IMR-90 (cell line): ENCODE measurements around the gene METTL24. TPM values are rescaled to one million over a fixed set of nuclear protein-coding genes. Genes with fewer than 3 reads are reported as not detected.

ENCODE experiments used
- ATAC-seq: fragments of 200-7000 bp; cut with Tn5 transposase; 2 replicates; pipeline ENCODE4 v1.9.1; 2020; ENCODE audit warnings: low read depth, mild to moderate bottlenecking, moderate library complexity
- BruUV-seq: library from RNA; stranded (reverse); fragments of 400-500 nt; replicated peaks from 2 replicates; lab custom pipeline; 2021; lab: Mats Ljungman, UMichigan
- CTCF ChIA-PET: fragments of 300-600 bp; formaldehyde crosslinking; extraction: SDS; loops from one replicate; lab custom pipeline; 2021; ENCODE audit warnings: antibody characterized with exemption; lab: Yijun Ruan, JAX
- POLR2A ChIA-PET: fragments of 300-600 bp; sonication (Branson Sonifier 250); formaldehyde crosslinking; loops from one replicate; lab custom pipeline; 2022; ENCODE audit warnings: antibody characterized with exemption; ENCODE audit not compliant: unreplicated experiment; lab: Charles Lee
- DNase-seq: peaks from one replicate; pipeline ENCODE4 v3.0.0; 2013
- H2AFZ ChIP-seq: replicated peaks from 2 replicates; pipeline ENCODE3; 2013; ENCODE audit warnings: low read length, mild to moderate bottlenecking; ENCODE audit not compliant: poor library complexity
- H2AK5ac ChIP-seq: 2 replicates; pipeline ENCODE4 v1.6.1; 2013; ENCODE audit warnings: low read depth, low read length, inconsistent platforms
- H2AK9ac ChIP-seq: replicated peaks from 2 replicates; pipeline ENCODE3; 2013; ENCODE audit warnings: mild to moderate bottlenecking, low read depth, low read length, moderate library complexity; ENCODE audit not compliant: poor library complexity
- H2BK120ac ChIP-seq: 2 replicates; pipeline ENCODE4 v1.6.1; 2013; ENCODE audit warnings: low read depth, low read length, inconsistent platforms
- H2BK15ac ChIP-seq: 3 replicates; pipeline ENCODE4 v1.6.1; 2013; ENCODE audit warnings: low read depth, low read length, inconsistent platforms
- H2BK20ac ChIP-seq: 2 replicates; pipeline ENCODE4 v1.6.1; 2013; ENCODE audit warnings: low read depth, mild to moderate bottlenecking, inconsistent platforms, low read length, moderate library complexity
- H2BK5ac ChIP-seq: 2 replicates; pipeline ENCODE4 v1.6.1; 2013; ENCODE audit warnings: mild to moderate bottlenecking, low read depth, low read length, inconsistent platforms; ENCODE audit not compliant: poor library complexity, severe bottlenecking
- H3K14ac ChIP-seq: replicated peaks from 2 replicates; pipeline ENCODE4 v1.6.1; 2013; ENCODE audit warnings: low read depth, low read length, inconsistent platforms
- H3K18ac ChIP-seq: 2 replicates; pipeline ENCODE4 v1.6.1; 2013; ENCODE audit warnings: low read depth, low read length, control low read depth
- H3K23ac ChIP-seq: 2 replicates; pipeline ENCODE4 v1.6.1; 2013; ENCODE audit warnings: low read depth, low read length, inconsistent platforms
- H3K27ac ChIP-seq: 2 replicates; pipeline ENCODE4 v1.5.1; 2013; ENCODE audit warnings: mild to moderate bottlenecking, control low read depth, low read length; ENCODE audit not compliant: insufficient read depth
- H3K27me3 ChIP-seq: 2 replicates; pipeline ENCODE4 v1.6.1; 2013; ENCODE audit warnings: low read length; ENCODE audit not compliant: control insufficient read depth, insufficient read depth
- H3K36me3 ChIP-seq: 2 replicates; pipeline ENCODE4 v1.6.1; 2013; ENCODE audit warnings: low read length, mixed read lengths; ENCODE audit not compliant: control insufficient read depth, insufficient read depth
- H3K4ac ChIP-seq: 2 replicates; pipeline ENCODE4 v1.6.1; 2013; ENCODE audit warnings: low read depth, low read length, inconsistent platforms
- H3K4me1 ChIP-seq: 2 replicates; pipeline ENCODE4 v1.6.1; 2013; ENCODE audit warnings: low read length, mixed read lengths; ENCODE audit not compliant: control insufficient read depth, insufficient read depth
- H3K4me2 ChIP-seq: 2 replicates; pipeline ENCODE4 v1.6.1; 2013; ENCODE audit warnings: low read depth, mild to moderate bottlenecking, control low read depth, low read length, moderate library complexity
- H3K4me3 ChIP-seq: 2 replicates; pipeline ENCODE4 v1.5.1; 2013; ENCODE audit warnings: low read depth, mild to moderate bottlenecking, control low read depth, low read length, moderate library complexity; ENCODE audit not compliant: insufficient read depth
- H3K56ac ChIP-seq: 2 replicates; pipeline ENCODE4 v1.6.1; 2013; ENCODE audit warnings: low read length, inconsistent platforms; ENCODE audit not compliant: insufficient read depth; ENCODE audit errors: extremely low read depth
- H3K79me1 ChIP-seq, 2 experiments: 2 replicates each; pipeline ENCODE4 v1.6.1; 2013; ENCODE audit warnings: low read length in 2 of 2, inconsistent platforms in 1 of 2, low read depth in 1 of 2
- H3K9ac ChIP-seq: 2 replicates; pipeline ENCODE4 v1.6.1; 2013; ENCODE audit warnings: low read depth, low read length, control low read depth
- H3K9me1 ChIP-seq: 2 replicates; pipeline ENCODE4 v1.6.1; 2013; ENCODE audit warnings: low read length, inconsistent platforms; ENCODE audit not compliant: insufficient read depth
- H3K9me3 ChIP-seq: 2 replicates; pipeline ENCODE4 v1.6.1; 2013; ENCODE audit warnings: low read length; ENCODE audit not compliant: control insufficient read depth, insufficient read depth
- H4K20me1 ChIP-seq: 2 replicates; pipeline ENCODE4 v1.6.1; 2013; ENCODE audit warnings: low read length, inconsistent platforms; ENCODE audit not compliant: insufficient read depth
- H4K5ac ChIP-seq: 2 replicates; pipeline ENCODE4 v1.6.1; 2013; ENCODE audit warnings: mild to moderate bottlenecking, low read depth, low read length, control low read depth
- H4K8ac ChIP-seq, 2 experiments: 2 replicates each; pipeline ENCODE4 v1.6.1; 2013; ENCODE audit warnings: low read depth in 2 of 2, low read length in 2 of 2, control low read depth in 1 of 2, inconsistent platforms in 1 of 2
- H4K91ac ChIP-seq: 2 replicates; pipeline ENCODE4 v1.6.1; 2013; ENCODE audit warnings: low read depth, low read length, inconsistent platforms; ENCODE audit not compliant: insufficient read depth
- WGBS, 2 experiments: methylation state at CpG; one replicate each; pipeline versions ENCODE4 v1.1.5 to v1.1.7; 2013; ENCODE audit warnings: missing lambda C conversion rate in 2 of 2; ENCODE audit not compliant: insufficient read length in 1 of 2; ENCODE audit errors: extremely low coverage in 2 of 2; 5-methylcytosine and 5-hydroxymethylcytosine counted together
- dilution Hi-C: fragments of 300-500 bp; cut with HindIII; formaldehyde crosslinking; loops from one replicate; pipeline ENCODE4 v1.14.3; 2018; ENCODE audit warnings: low sequenced_read_pairs; ENCODE audit not compliant: unreplicated experiment
- in situ Hi-C: fragments of 300-500 bp; cut with MboI; formaldehyde crosslinking; loops from 3 replicates; pipeline ENCODE4 v1.14.3; 2019; ENCODE audit warnings: low sequenced_read_pairs, inconsistent platforms, mixed read lengths
- intact Hi-C: fragments of 100-400 bp; cut with micrococcal nuclease; formaldehyde crosslinking; loops from 2 replicates; pipeline ENCODE4 v1.10.0; 2022
- polyA plus RNA-seq, 3 experiments: library from polyadenylated mRNA; depleted of rRNA; stranded (reverse); fragments of >200 nt; gene quantifications; 2 replicates each; pipeline ENCODE4 v1.2.3, GENCODE V29; 2012; ENCODE audit warnings: low replicate concordance in 1 of 3
- total RNA-seq: library from RNA; depleted of rRNA; stranded (reverse); fragments of >200 nt; gene quantifications from 2 replicates; pipeline ENCODE4 v1.2.3, GENCODE V29; 2012
- TF ChIP-seq, protein P1 (sequence below): fragments of 150-350 bp; IDR thresholded peaks from 2 replicates; pipeline ENCODE4 v1.6.1; 2016; ENCODE audit warnings: low read depth, mild to moderate bottlenecking, low read length, moderate library complexity, borderline replicate concordance

METTL24 gene
- total and polyA plus RNA-seq, 2 of the 4 experiments (the other 2 are of a cell fraction) = not detected

DNA sequence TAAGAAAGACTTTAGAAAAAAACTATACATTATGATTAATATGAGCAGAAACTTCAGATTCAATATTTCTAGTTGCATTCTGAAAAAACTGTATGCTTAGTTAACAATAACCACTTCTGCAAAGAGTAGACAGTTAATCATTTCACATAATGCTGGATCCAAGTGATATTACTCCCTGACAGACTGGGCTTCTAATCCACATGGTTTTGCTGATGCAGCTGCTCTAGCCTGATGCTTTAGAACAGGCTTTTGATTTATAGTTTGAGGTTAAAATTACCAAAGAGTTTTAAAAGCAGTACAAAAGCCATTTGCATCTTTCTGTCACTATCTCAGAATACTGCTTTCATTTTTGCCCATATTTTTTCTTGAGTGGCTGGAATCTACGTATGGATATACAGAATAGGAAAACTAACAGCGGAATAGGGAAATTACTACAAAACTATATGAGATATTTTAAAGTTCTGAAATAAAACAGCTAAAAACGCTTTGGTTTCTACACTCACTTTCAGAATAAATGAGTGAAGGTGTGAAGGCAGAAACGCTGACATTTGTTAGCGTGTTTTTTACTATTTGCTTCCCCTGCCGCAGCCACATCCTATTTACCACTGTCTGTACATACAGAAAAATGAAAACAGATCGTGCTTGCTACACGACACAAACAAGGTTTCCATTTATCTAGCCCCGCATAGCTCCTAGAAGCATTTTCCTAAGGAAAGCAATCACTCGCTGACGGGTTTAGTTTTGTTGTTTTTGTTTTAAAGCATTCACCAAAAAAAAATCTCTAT, 61.7 kb downstream of the METTL24 start:
- no peak overlapping the region for H4K5ac ChIP-seq
- dilution Hi-C loops = no loop called here
- H3K9me1 ChIP-seq = no peaks in the 10 kb centered on the region
- H2AFZ ChIP-seq = no peak overlapping the region
- H2AK9ac ChIP-seq = no peak overlapping the region
- WGBS, 2 experiments = no CpG with 5 or more reads among the region's 11 CpGs
- no peak overlapping the region for H2BK5ac ChIP-seq
- intact Hi-C loops = no loop called here
- no peak overlapping the region for H3K23ac ChIP-seq
- H3K27ac ChIP-seq = no peak overlapping the region
- H2BK120ac ChIP-seq = no peak overlapping the region
- POLR2A ChIA-PET = no interaction called here
- H3K4me2 ChIP-seq = peak overlapping the region; percentile 86
- H3K9ac ChIP-seq = no peak overlapping the region
- H4K91ac ChIP-seq = no peak overlapping the region
- no peak overlapping the region for H2BK15ac ChIP-seq
- H4K8ac ChIP-seq = no peak overlapping the region
- DNase-seq (no peak), ATAC-seq (no peak)
- peak overlapping the region; percentile 35; the same call in 1 of the 2 replicates for H3K4me3 ChIP-seq
- H3K18ac ChIP-seq = no peak overlapping the region
- no peaks in the 10 kb centered on the region for H3K4me1 ChIP-seq
- in situ Hi-C loops = no loop called here
- H3K14ac ChIP-seq = no peak overlapping the region
- TF ChIP-seq, protein P1, sequence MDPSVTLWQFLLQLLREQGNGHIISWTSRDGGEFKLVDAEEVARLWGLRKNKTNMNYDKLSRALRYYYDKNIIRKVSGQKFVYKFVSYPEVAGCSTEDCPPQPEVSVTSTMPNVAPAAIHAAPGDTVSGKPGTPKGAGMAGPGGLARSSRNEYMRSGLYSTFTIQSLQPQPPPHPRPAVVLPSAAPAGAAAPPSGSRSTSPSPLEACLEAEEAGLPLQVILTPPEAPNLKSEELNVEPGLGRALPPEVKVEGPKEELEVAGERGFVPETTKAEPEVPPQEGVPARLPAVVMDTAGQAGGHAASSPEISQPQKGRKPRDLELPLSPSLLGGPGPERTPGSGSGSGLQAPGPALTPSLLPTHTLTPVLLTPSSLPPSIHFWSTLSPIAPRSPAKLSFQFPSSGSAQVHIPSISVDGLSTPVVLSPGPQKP = no peak
- H3K9me3 ChIP-seq = no peaks in the 10 kb centered on the region
- peaks cover 19% of the 10 kb centered on the region for H3K27me3 ChIP-seq
- H3K36me3 ChIP-seq = no peaks in the 10 kb centered on the region
- no TSS peak for BruUV-seq
- CTCF ChIA-PET = interaction anchor here (0.6 to 1.3 kb wide), 4 partner anchors 17 to 199 kb away, joined by 3 to 4 read pairs (median 3); no protein-coding TSS in a partner anchor
- H2BK20ac ChIP-seq = no peak overlapping the region
- no peak overlapping the region for H3K56ac ChIP-seq
- H3K4ac ChIP-seq = no peak overlapping the region
- H4K20me1 ChIP-seq = no peaks in the 10 kb centered on the region
- H2AK5ac ChIP-seq = no peak overlapping the region
- H3K79me1 ChIP-seq = no peaks in the 10 kb centered on the region
